Activated T-cell treated with anti-CD3 and anti-CD28 coated beads, Interleukin-2, amount 50 U/mL, for 72 hours (primary cell): ENCODE measurements around the gene PIP4K2C. TPM values are rescaled to one million over a fixed set of nuclear protein-coding genes. Genes with fewer than 3 reads are reported as not detected.

Experiments used
- ATAC-seq, 2 donors: fragments of 150-1000 bp; cut with Tn5 transposase; replicated peaks in 1 of 2; 2 replicates each; pipeline ENCODE4 v1.10.0; 2021; ENCODE audit warnings: moderate library complexity in 2 of 2, mild to moderate bottlenecking in 1 of 2
- DNase-seq, 2 donors: peaks; one replicate each; pipeline ENCODE4 v3.0.0; 2021 to 2022; ENCODE audit warnings: mixed read lengths in 1 of 2
- H3K27ac Mint-ChIP-seq: one replicate; pipeline ENCODE4 v1.8.0; 2022; ENCODE audit warnings: mild to moderate bottlenecking, moderate library complexity, mixed read lengths
- H3K27me3 Mint-ChIP-seq: one replicate; pipeline ENCODE4 v1.8.0; 2022; ENCODE audit warnings: low read depth, mixed read lengths
- H3K36me3 Mint-ChIP-seq, 2 donors: one replicate each; pipeline ENCODE4 v1.8.0; 2022; ENCODE audit warnings: mixed read lengths in 2 of 2, mild to moderate bottlenecking in 1 of 2; ENCODE audit not compliant: insufficient read depth in 2 of 2
- H3K4me1 Mint-ChIP-seq: one replicate; pipeline ENCODE4 v1.8.0; 2022; ENCODE audit warnings: low read depth, mixed read lengths
- H3K4me3 Mint-ChIP-seq, 2 donors: one replicate each; pipeline ENCODE4 v1.8.0; 2022; ENCODE audit warnings: mild to moderate bottlenecking in 2 of 2, mixed read lengths in 2 of 2, moderate library complexity in 2 of 2
- H3K9me3 Mint-ChIP-seq, 2 donors: one replicate each; pipeline ENCODE4 v1.8.0; 2022; ENCODE audit warnings: mixed read lengths in 2 of 2
- total RNA-seq, 2 donors: library from RNA; stranded (reverse); gene quantifications; one replicate each; pipeline ENCODE4 v1.2.3, GENCODE V29; 2022

The PIP4K2C gene
- total RNA-seq, 2 donors from 2014 or later = 21.3 to 23.1 TPM

DNA sequence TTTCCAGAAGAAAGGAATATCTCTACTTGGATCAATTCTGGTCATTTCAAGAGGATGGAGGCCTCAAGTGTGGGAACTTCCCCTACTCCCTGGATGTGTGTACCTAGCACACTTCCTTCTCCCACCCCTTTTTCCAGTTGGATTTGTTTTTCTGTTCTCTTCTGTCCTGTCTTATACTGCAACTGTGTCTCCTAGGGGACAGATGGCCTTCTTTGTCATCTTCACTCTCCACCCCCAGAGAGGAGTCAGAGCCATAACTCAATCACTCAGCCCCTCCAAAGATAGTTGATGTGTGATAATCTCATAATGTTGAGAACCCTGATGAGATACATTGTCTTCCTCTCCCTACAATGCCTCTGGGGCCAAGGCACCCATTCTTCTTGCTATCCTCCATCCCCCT is 11.6 kb downstream of the PIP4K2C start:
- Mint-ChIP-seq H3K4me1 (peaks cover 23% of the 10 kb centered on the region), H3K4me3 (no peak overlapping the region), H3K9me3 (peaks cover 0 to 1% of the 10 kb centered on the region in 2 donors), H3K27ac (no peak overlapping the region), H3K27me3 (no peaks in the 10 kb centered on the region), H3K36me3 (peaks cover 0 to 8% of the 10 kb centered on the region in 2 donors)
- no peak for DNase-seq
- ATAC-seq = no peak

- peak overlapping the region; percentile 18 for H3K27ac Mint-ChIP-seq
- peak overlapping the region; percentile 65 to 88 for H3K4me3 Mint-ChIP-seq
- peaks cover 23% of the 10 kb centered on the region for H3K4me1 Mint-ChIP-seq
- ATAC-seq = no peak
- no peaks in the 10 kb centered on the region for H3K27me3 Mint-ChIP-seq
- peaks cover 0 to 1% of the 10 kb centered on the region in 2 donors for H3K9me3 Mint-ChIP-seq
- DNase-seq = no peak
- H3K36me3 Mint-ChIP-seq = peaks cover 0 to 5% of the 10 kb centered on the region in 2 donors
Observed at GRCh38 chr12:57603324-57603723, 12.3 kb downstream of the PIP4K2C start.

GRCh38 chr12:57603815-57604453 is 12.9 kb downstream of the PIP4K2C start:
- peaks cover 0 to 1% of the 10 kb centered on the region in 2 donors for H3K9me3 Mint-ChIP-seq
- H3K27me3 Mint-ChIP-seq = no peaks in the 10 kb centered on the region
- peaks cover 0 to 5% of the 10 kb centered on the region in 2 donors for H3K36me3 Mint-ChIP-seq
- peaks cover 23% of the 10 kb centered on the region for H3K4me1 Mint-ChIP-seq
- DNase-seq (no peak), ATAC-seq (no peak)
- peak overlapping the region; percentile 52 for H3K27ac Mint-ChIP-seq
- H3K4me3 Mint-ChIP-seq = peak overlapping the region; percentile 77 to 88

DNA sequence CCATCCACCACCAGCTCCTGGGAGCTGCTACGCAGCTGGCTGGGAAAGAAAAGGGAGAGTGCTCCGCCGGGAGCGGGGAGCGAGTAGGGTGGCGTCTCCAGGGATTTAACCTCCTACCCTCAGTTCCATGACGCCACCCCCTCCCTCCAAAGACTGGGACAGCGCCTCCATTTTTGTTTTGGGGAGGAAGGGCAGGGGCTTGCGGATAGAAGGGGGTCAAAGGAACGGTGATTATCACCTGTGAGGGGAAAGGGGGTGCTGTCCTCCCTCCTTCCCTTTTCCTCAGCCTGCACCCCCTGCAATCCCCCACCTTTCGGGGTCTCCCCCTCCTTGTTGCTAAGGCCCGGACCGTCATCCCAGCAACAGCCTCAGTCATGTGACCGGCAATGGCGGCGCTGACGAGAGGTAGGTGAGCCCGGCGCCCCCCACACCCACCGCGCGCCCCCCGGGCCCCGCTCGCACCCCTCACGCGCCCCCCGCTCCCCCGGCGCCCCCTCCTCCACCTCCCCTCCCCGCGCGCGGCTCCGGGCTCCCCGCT is 13.5 kb downstream of the PIP4K2C start, which contains the start of gene DTX3:
TSS of gene DTX3 (plus strand) at position 371 of the 538 bp plus-strand sequence. CDS start 1,694 bp downstream, outside the sequence.
- peaks cover 0 to 5% of the 10 kb centered on the region in 2 donors for H3K36me3 Mint-ChIP-seq
- H3K9me3 Mint-ChIP-seq = peaks cover 0 to 1% of the 10 kb centered on the region in 2 donors
- peaks cover 23% of the 10 kb centered on the region for H3K4me1 Mint-ChIP-seq
- DNase-seq (peak; percentile 49), ATAC-seq (peak; percentile 75)
- H3K27ac Mint-ChIP-seq = peak within 1 kb of the TSS; percentile 52
- H3K4me3 Mint-ChIP-seq = peak within 1 kb of the TSS; percentile 77 to 88
- no peaks in the 10 kb centered on the region for H3K27me3 Mint-ChIP-seq

- Mint-ChIP-seq H3K27me3 (no peaks in the 10 kb centered on the region), H3K9me3 (peaks cover 0 to 1% of the 10 kb centered on the region in 2 donors), H3K27ac (peak overlapping the region; percentile 41), H3K4me3 (peak overlapping the region; percentile 77 to 88), H3K36me3 (peaks cover 0 to 5% of the 10 kb centered on the region in 2 donors), H3K4me1 (peaks cover 24% of the 10 kb centered on the region)
- ATAC-seq (peak; percentile 53 to 58), DNase-seq (peak in 1 of 2 donors; percentile 29)
Observed at GRCh38 chr12:57604992-57605810, 14.2 kb downstream of the PIP4K2C start.

- Mint-ChIP-seq H3K4me1 (peaks cover 29% of the 10 kb centered on the region), H3K9me3 (peaks cover 0 to 1% of the 10 kb centered on the region in 2 donors), H3K4me3 (peak overlapping the region; percentile 77 to 88), H3K27ac (no peak overlapping the region), H3K36me3 (peaks cover 0 to 5% of the 10 kb centered on the region in 2 donors), H3K27me3 (no peaks in the 10 kb centered on the region)
- ATAC-seq (no peak), DNase-seq (no peak)
Observed at GRCh38 chr12:57605811-57606311, 14.9 kb downstream of the PIP4K2C start.

- Mint-ChIP-seq H3K27me3 (no peaks in the 10 kb centered on the region), H3K4me1 (peaks cover 29% of the 10 kb centered on the region), H3K27ac (peak overlapping the region; percentile 74), H3K36me3 (peaks cover 0 to 5% of the 10 kb centered on the region in 2 donors), H3K9me3 (peaks cover 0 to 1% of the 10 kb centered on the region in 2 donors), H3K4me3 (peak overlapping the region in 1 of 2 donors; percentile 5)
- DNase-seq (no peak), ATAC-seq (no peak)
Observed at GRCh38 chr12:57606399-57606798, 15.4 kb downstream of the PIP4K2C start.

- no peak for DNase-seq
- Mint-ChIP-seq H3K27me3 (no peaks in the 10 kb centered on the region), H3K36me3 (peaks cover 0 to 2% of the 10 kb centered on the region in 2 donors), H3K4me1 (peaks cover 29% of the 10 kb centered on the region), H3K27ac (peak overlapping the region; percentile 74), H3K9me3 (peaks cover 0 to 1% of the 10 kb centered on the region in 2 donors), H3K4me3 (no peak overlapping the region)
- no peak for ATAC-seq
Observed at GRCh38 chr12:57606821-57607220, 15.8 kb downstream of the PIP4K2C start.

GRCh38 chr12:57607958-57608663 is 17.1 kb downstream of the PIP4K2C start:
- peaks cover 12% of the 10 kb centered on the region for H3K27me3 Mint-ChIP-seq
- no peak overlapping the region for H3K27ac Mint-ChIP-seq
- ATAC-seq = no peak
- H3K4me1 Mint-ChIP-seq = peaks cover 23% of the 10 kb centered on the region
- no peak for DNase-seq
- H3K4me3 Mint-ChIP-seq = no peak overlapping the region
- no peaks in the 10 kb centered on the region for H3K36me3 Mint-ChIP-seq
- no peaks in the 10 kb centered on the region for H3K9me3 Mint-ChIP-seq

GRCh38 chr12:57609101-57609780 is 18.2 kb downstream of the PIP4K2C start:
- Mint-ChIP-seq H3K27me3 (peaks cover 21% of the 10 kb centered on the region), H3K27ac (no peak overlapping the region), H3K36me3 (no peaks in the 10 kb centered on the region), H3K9me3 (no peaks in the 10 kb centered on the region), H3K4me3 (no peak overlapping the region), H3K4me1 (peaks cover 16% of the 10 kb centered on the region)
- DNase-seq (no peak), ATAC-seq (no peak)

DNA sequence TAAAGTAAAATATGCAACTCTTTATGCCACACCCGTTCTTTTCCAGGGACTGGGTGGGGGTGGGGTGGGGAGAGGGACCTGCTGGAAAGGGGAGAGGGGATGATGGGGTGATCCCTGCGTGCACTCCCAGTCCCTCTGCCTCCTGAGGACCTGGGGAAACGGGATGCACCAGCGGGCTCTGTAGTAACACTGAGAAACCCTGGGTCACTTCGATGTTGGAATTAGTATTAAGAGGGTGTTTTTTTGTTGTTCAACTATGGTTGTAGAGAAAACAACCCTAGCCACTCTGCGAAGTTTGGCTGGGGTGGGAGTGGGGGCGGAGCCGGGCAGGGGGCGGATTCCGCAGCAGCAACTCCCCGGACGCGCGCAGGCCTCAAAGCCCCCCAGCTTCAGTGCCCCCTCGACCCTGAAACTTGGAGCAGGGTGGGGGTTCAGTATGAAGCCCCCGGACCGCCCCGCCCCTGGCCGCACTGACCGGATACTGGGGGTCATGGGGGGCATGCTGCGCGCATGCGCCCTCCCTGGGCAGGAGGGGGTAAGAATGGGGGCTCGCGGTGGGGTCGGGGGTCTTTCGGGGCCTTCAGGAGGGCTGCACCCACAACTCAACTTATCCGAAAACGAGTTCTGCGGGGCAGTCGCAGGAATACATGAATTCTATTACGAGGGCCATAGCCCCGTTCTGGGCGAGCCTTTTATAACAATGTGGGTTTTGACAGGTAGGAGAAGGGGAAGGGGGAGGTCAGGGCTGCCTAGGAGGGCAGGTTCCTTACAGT is 19.0 kb downstream of the PIP4K2C start:
- Mint-ChIP-seq H3K4me1 (peaks cover 16% of the 10 kb centered on the region), H3K27ac (no peak overlapping the region), H3K4me3 (peak overlapping the region; percentile 36 to 83), H3K36me3 (no peaks in the 10 kb centered on the region), H3K9me3 (no peaks in the 10 kb centered on the region), H3K27me3 (peaks cover 21% of the 10 kb centered on the region)
- no peak for ATAC-seq
- no peak for DNase-seq
